HG02798 (cell line): ENCODE measurements around the gene ITPR2.
"Not testable (repeated sequence)": the region's sequence is repeated elsewhere in the genome, so short reads cannot be mapped to it uniquely, and the experiment has no call there.

ENCODE experiments used
- ATAC-seq: cut with Tn5 transposase; IDR thresholded peaks from one replicate; pipeline ENCODE4 v1.9.1; 2021; ENCODE audit warnings: mild to moderate bottlenecking; ENCODE audit not compliant: unreplicated experiment, poor library complexity

The ITPR2 gene

DNA sequence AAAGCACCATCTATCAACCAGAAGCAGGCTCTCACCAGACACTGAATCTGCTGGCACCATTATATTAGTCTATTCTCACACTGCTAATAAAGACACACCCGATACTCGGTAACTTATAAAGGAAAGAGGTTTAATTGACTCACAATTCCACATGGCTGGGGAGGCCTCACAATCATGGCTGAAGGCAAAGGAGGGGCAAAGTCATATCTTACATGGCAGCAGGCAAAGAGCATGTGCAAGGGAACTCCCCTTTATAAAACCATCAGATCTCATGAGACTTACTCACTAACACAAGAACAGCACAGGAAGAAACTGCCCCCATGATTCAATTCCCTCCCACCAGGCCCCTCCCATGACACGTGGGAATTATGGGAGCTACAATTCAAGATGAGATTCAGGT, 188.6 kb downstream of the ITPR2 start:
- not testable (repeated sequence) for ATAC-seq

DNA sequence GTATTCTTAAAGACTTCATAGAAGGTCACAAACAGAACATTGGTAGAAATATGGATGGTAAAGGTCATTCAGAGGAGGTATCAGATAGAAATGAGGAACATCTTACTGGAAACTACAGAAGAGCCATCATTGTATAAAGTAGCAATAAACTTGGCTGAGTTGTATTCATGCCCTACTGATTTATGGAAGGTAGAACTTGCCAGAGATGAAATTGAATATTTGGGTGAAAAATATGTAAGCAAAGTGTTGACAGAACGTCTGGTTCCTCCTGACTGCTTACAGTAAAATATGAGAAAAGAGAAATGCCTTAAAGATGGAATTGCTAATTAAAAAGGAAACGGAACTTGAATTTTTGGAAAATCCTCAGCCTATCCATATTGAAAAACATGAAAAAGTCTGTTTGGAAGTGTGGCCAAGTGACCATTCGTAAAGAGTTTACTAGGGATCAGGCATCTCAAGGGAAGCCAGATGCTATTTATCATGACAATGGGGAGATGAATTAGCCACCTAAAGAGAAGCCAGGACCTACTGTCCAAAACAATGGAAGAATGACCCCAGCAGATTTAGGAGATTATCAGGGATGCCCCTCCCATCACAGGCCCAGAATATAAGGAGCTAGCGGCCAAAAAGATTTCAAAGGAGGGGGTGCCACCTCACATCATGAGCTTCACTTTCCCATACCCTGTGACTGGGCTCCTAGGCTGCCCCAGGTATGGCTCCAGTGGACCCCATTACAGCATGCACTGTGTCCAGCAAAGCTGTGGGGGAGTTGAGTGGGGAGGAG, 189.3 kb downstream of the ITPR2 start:
- ATAC-seq = no peak

DNA sequence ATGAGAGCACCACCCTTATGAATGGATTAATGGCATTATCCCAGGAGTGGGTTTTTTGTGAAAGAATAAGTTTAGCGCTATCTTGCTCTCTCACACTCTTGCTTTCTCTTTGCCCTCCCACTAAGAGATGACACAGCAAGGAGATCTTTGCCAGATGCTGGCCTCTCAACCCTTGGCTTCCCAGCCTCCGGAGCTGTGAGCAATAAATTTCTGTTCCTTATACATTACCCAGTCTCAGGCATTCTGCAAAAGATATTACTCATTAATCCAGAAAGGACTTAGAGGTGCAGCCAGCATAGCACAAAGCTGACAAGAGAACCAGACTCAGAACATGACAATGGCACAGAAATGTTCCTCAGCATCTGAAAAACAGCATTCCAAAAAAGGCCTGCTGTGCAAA, 190.6 kb downstream of the ITPR2 start:
- ATAC-seq = no peak

DNA sequence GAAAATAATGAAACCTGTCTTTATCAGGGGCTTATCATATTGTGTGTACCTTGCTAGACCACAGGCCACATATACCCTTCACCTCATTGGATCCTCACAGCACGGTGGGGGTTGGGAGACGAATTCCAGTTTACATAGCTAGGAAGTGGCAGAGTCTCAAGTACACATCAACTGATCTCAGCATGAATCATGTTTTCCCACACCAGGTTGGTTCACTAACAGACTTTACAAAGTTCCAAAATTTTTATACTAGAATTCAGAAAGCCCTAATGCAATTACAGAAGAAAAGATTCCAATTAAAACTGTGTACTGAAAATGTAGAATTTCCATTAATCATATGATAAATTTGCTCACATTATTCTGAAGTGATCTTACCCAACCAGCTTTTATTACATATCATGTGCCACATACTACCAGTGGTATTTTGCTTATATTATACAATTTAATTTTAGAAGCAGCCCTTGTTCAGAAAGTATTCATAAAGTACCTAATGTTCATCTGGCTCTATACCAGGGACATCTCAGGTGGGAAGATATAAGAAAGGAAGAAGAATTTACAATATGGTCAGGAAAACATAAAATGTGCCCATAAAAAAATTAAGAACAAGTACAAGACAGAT, 196.2 kb downstream of the ITPR2 start:
- no peak for ATAC-seq

DNA sequence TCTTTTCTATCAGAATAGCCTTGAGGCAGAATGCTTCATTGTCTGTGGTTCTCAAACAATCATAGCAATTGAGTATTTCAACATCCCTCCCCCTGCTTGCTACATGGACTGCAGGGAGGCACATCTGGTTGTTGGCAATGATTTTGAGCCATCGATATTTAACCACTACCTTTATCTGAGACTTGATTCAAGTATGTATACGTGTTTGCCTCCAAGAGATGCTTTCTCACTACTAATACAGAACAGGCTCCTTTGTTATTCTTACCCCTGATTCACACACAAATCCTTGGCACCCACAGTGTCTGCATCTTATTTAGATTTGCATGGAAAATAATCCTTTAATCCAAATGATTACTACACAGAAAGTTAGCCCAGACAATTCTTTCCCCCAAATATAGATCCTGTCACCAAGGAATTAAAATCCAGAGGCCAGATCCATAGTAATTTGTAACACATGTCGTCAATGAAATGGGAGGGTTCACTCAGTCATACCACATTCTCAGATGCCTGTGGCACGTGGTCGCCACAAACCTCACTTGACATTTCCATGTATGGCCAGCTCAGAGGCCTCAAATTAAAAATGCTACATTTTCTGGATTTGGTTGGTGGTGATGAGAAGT, 199.3 kb downstream of the ITPR2 start:
- ATAC-seq = no peak

DNA sequence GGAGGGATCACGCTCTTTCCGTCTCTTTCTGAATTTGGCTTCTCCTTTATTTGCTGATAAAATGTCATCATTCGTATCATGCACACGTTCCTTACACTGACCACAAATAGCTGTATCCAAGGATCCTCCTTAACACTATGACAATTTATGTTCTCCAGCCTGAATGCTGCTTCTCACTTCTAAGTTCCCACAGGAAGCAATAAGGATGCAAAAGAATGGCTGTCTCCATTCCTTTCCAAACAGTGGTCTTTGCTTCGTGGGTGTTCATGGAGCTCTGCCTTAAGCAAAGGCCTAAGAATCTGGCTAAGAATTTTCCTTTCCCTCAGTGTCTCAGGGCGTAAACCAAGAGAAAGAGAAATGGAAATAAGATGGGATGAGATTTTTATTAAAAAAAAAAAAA, 200.2 kb downstream of the ITPR2 start:
- no peak for ATAC-seq

DNA sequence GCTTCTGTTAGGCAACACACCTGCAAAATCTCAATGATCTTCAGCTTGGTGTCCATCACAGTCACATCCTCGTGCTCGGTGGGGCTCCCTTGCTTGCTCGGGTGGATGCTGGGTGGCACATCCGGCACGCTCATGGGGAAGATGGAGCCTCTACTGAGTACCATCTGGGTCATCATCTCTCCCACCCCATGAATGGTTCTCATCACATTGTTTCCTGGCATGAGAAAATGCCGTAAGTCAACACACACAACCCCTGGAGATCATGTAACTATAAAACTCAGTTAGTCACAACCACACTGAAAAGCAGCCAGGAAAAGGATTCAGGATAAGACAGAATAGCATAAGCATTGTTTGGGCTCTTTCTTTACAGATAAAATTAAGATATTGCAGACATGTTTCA, 201.1 kb downstream of the ITPR2 start:
- ATAC-seq = no peak

DNA sequence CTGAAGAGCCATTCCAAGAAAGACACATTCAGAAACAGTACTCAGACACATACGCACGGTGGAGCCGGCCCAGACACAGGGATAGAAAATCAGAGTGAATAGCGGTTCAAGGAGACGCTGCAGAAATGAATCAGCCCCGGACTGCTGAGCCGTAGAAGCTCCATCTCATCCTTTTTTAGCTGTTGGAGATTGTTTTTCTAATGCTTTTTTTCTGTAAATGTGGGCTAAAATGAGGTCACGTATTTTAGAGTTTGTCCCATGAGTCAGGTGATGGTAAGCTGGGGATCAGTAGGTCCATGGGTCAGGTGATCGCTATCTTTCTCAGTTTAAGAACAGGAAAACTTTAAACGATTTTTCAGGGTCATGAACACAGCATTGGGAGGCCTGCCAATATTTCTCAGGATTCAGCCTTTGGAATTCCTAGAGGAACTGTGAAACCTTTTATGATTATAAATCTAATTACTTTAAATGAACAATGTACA, 202.4 kb downstream of the ITPR2 start:
- ATAC-seq = no peak

DNA sequence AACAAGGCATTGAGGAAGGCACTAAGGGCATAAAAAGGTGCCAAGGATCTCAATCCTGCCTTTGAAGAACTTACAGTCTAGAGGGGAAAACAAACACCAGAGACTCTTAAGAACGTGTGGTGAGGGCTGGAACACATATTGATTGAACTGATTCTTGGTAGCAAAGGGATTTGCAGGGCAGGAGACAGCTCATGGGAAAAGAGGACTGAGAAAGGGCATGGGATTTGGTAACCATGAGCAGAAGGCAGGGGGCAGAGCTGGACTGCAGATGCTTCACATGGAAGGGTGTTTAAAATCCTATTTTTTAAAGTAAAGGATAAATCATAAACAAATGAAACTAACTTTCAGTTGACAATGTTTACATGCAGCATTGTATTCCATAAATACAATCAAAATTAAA, 203.1 kb downstream of the ITPR2 start:
- no peak for ATAC-seq

DNA sequence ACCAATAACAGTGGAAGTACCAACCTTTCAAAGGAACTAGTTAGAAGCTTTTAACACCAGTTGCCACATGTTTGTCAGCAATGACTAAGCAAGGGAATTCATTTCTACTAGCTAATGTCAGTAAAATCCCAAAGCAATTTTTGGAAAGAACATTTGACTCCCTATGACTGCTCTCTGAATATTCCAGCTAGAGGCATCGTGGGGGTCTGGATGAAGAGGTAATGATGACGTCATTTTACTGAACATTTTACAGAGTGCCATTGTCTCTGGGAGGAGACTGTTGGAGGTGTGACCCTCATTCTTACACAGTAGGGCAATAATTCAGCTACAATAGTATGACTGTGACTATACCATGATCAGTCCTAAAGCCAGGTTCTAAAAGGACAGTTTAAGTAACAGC, 204.8 kb downstream of the ITPR2 start:
- no peak for ATAC-seq

DNA sequence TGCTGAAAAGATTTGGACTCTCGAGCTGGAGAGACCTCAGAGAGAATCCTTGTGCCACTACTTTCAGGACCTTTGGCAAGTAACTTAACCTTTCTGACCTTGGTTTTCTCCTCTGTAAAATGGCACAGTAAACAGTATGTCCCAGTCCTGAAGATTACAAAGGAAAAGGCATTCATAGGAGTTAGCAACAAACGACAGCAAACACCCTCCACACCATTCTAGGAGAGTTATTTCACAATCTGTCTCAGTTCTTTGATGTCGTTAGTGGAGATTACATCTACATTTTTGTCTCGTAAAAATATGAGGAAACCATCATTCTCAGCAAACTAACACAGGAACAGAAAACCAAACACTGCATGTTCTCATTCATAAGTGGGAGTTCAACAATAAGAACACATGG, 205.7 kb downstream of the ITPR2 start:
- no peak for ATAC-seq

DNA sequence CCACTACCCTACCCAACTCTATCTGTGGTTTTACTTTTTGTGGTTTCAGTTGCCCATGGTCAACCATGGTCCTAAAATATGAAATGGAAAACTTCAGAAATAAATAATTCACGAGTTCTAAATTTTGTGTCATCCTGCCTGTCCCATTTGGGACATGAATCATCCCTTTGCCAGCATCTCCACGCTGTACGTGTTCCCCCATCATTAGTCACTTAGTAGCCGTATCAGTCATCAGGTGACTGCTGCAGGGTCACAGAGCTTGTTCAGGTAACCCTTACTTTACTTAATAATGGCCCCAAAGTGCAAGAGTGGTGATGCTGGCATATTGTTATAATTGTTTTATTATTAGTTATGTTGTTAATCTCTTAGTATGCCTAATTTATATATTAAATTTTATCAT, 209.9 kb downstream of the ITPR2 start:
- no peak for ATAC-seq

DNA sequence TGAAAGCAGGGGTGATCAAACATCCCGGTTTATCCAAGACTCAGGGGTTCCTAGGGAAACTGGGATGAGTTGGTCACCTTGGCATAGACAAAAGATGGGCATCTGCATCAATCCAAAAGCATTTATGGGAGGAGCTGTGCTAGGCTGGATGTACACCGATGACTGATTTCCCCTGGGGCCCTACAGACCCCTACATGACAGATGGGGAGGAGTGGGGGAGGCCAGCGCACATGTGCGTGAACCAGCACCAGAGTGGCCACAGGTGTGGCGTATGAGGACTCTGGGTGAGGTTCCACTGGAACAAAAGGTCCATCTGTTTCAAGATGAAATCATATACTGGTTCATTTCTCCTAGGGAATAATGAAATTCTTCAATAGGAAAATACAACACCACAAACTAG, 210.4 kb downstream of the ITPR2 start:
- ATAC-seq = no peak

DNA sequence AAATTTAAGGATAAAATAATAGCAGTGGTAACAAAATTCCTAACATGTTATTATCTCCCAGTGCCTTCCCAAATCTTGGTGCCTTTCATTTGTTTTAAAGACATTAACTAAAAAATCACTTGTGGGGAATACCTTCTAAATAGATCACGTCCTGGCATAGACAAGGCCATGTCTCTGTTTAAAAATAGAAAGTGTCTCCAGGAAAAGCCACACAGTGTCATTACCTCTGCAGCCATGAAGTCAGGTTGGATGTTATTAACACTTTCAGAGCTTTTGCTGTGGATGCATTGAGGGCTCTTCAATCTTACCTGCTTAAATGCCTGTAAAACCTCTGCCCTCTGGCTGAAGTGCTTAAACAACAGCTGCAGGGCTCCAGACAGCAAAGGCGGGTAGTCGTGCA, 211.1 kb downstream of the ITPR2 start:
- no peak for ATAC-seq

DNA sequence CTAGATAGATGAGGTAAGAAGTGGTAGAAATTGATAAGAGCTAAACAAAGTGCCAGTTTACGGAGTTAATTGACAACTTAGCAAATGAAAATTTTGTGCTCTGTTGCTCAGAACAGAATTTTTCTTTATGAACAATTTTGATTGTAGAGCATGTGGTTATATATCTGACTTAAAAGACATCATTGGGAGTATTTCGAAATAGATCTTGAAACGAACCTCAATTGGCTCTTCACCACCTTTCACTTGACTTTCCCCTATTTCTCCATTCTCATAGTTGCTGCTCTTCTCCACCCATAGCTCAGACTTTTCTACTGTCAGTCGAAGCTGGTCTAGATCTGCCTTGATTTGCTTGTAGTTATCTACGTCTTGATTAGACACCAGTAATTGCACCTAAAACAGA, 212.1 kb downstream of the ITPR2 start:
- ATAC-seq = no peak

DNA sequence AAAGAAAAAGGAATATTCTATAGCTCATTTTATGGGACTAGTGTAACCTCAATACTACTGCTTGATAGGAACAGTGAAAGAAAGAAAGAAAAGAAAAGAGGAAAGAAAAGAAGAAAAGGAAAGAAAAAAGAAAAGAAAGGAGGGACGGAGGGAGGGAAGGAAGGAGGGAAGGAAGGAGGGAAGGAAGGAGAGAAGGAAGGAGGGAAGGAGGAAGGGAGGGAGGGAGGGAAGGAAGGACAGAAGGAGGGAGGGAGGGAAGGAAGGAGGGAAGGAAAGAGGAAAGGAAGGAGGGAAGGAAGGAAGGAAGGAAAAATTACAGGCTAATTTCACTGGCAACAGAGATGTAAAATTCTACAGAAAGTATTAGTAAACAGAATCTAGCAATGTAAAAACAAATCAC, 215.5 kb downstream of the ITPR2 start:
- no peak for ATAC-seq

DNA sequence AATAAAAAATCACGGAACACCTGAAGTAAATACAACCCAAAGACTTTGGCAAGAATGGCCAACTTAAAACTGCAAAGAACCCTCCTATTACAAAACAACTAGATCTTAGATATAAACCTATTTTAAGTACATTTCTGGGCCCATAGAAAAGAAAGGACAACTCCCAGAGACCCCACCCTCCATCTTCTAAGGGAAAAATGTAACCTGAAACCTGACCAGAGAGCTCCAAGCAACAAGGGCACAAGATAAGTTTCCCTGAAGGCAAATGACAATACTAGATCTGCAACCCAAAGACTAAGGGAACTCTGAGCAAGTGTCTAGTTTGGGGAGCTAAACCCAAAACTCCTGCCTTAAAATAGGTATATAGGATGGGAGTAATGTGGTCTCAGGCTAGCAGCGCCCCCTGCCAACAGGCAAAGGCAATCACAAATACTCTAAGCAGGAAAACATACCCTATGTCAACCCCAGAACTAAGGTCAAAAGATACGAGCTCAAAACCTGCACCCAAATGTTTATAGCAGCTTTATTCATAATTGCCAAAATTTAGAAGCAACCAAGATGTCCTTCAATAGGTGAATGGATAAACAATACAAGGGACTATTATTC, 218.9 kb downstream of the ITPR2 start:
- no peak for ATAC-seq

DNA sequence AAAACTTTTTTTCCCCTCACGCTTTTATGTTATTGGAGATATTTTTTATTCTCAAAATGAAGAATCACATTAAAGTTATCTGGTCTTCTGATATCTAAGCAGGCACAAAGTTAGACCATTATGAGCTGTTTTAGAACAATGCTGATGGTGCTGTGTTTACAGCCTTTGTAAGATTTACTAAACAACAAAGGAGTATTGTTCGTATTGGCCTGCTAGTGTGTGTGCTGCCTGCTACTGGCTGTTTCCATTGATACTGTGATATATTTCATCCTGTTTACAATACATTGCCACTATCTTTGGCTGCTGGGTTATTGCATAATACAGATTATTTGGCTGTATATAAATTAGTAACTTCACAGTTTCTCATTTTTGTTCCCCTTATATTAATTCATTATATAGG, 220.8 kb downstream of the ITPR2 start:
- ATAC-seq = no peak

DNA sequence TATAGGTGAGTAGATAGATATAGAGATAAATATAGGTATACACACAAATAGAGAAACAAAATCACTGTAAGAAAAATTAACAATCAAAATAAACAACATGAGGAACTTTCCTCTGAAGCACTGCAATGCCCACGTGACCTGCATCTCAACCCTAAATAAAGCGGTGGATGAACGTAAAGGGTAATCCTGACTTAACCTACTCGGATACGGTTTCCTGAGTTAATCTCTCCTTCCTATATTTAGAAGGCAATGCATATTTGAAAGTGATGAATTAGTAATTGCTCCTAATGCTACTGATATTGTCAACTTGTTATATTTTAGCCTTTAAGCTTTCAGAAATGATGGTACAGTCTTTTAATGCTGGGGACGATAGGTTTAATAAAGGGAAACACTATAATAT, 221.4 kb downstream of the ITPR2 start:
- no peak for ATAC-seq

DNA sequence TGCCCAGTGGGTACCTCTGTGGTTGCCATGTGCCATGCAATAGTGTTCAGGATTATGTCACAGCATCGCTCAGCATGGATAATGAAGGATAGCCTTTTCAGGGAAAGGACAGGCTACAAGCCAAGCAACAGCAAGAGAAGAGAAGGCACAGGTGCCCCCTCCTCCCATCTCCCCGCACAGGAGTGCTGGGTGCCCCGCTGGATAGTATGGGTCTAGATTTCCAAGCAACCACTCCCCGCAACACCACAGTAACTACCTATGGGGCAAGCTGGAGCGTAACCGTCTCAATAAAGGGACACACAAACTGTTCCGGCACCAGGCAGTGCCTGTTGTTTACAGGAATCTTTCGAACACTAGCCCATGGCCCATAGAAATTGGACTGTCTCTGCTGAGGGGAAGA, 222.2 kb downstream of the ITPR2 start:
- no peak for ATAC-seq

DNA sequence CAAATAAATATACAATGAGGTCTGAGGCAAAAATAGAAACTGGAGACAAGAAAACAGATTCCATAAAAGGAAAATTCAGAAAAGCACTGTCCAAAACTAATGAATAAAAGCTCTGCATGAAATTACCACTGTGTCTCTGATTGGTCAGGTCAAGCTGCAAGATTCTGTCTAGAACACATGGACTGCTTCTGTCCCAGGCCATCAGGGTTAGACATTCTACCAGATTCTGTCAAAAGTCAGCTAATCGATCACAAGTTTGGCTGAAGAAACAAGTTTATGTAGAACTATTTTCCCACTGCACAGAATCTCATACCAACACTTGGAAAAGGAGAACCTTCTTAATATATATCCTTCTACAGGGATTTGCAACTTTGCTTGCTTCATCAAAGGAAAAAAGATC, 223.0 kb downstream of the ITPR2 start:
- no peak for ATAC-seq
